ENCODE data around the gene FAM72B.
"Not testable (repeated sequence)": the region's sequence is repeated elsewhere in the genome, so short reads cannot be mapped to it uniquely, and the experiment has no call there.

DNA sequence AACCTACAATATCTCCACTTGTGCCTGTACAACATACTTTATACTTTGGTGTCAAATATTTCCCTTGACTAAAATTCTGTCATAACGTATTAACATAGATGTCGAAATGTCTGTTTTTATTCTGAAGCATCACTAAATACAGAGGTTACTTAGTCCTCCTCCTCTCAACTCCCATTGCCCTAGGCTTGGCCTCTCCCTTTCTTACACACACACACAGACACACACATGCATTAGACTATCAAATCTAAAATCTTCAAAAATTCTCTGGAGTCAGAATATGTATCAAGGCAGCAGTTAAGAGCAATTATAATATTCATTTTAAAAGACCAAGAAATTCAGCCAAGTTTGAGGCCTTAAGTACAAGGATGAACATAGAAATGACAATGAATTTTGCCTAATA lies 7.5 kb downstream of the FAM72B start:
- TF ChIP-seq, protein P1, sequence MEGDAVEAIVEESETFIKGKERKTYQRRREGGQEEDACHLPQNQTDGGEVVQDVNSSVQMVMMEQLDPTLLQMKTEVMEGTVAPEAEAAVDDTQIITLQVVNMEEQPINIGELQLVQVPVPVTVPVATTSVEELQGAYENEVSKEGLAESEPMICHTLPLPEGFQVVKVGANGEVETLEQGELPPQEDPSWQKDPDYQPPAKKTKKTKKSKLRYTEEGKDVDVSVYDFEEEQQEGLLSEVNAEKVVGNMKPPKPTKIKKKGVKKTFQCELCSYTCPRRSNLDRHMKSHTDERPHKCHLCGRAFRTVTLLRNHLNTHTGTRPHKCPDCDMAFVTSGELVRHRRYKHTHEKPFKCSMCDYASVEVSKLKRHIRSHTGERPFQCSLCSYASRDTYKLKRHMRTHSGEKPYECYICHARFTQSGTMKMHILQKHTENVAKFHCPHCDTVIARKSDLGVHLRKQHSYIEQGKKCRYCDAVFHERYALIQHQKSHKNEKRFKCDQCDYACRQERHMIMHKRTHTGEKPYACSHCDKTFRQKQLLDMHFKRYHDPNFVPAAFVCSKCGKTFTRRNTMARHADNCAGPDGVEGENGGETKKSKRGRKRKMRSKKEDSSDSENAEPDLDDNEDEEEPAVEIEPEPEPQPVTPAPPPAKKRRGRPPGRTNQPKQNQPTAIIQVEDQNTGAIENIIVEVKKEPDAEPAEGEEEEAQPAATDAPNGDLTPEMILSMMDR (IDR thresholded peaks at IDR 0.05) = not testable (repeated sequence)
- TF ChIP-seq POLR2A, POLR2AphosphoS5 (IDR thresholded peaks at IDR 0.05): not testable (repeated sequence)
